ENCODE measurements around the gene TSPAN31. TPM values are rescaled to one million over a fixed set of nuclear protein-coding genes. Genes with fewer than 3 reads are reported as not detected.

The TSPAN31 gene
- total and polyA plus RNA-seq, 10 donors = 16.9 to 93.1 (median 29.0) TPM

- WGBS, 5 donors = 8 to 13% (median 12%) methylated on average over 8 of the region's 8 CpGs
- peaks cover 0 to 46% (median 39%) of the 10 kb centered on the region in 6 donors for H3K36me3 ChIP-seq
- TF ChIP-seq POLR2AphosphoS5 (IDR thresholded peaks at IDR 0.05) (no peak), POLR2A (IDR thresholded peaks at IDR 0.05) (peak in 1 of 3 donors; percentile 20)
- H3K27ac ChIP-seq = peak overlapping the region in 6 of 8 donors; percentile 82 to 93 (median 89)
- intact Hi-C loops (cut with DNase I; ENCODE audit: low total_unique reads) = no loop called here
- H3K9me3 ChIP-seq = no peaks in the 10 kb centered on the region
- peaks cover 0 to 10% (median 0%) of the 10 kb centered on the region in 7 donors for H3K27me3 ChIP-seq (replicated peaks in 1 of 7)
- no peak for DNase-seq
- H3K4me1 ChIP-seq = peaks cover 20 to 60% (median 49%) of the 10 kb centered on the region in 6 donors
- peak overlapping the region; percentile 56 to 89 (median 70) for H3K4me3 ChIP-seq
These were observed 6.6 kb downstream of the TSPAN31 start for GRCh38 chr12:57751432-57751787.

GRCh38 chr12:57751788-57752667 is 7.2 kb downstream of the TSPAN31 start, which contains the start of gene CDK4:
TSS of gene CDK4 (minus strand) at chr12:57752310. CDS start at chr12:57751717, 593 bp downstream.
- WGBS, 5 donors = 0 to 1% (median 1%) methylated on average over 35 to 58 of the region's 58 CpGs
- peaks cover 0 to 10% (median 0%) of the 10 kb centered on the region in 7 donors for H3K27me3 ChIP-seq (replicated peaks in 1 of 7)
- peak; percentile 100 for DNase-seq
- no peaks in the 10 kb centered on the region for H3K9me3 ChIP-seq
- TF ChIP-seq CTCF (IDR thresholded peaks at IDR 0.05 in 8 of 11, conservative IDR thresholded peaks at IDR 0.05 in 3 of 11) (peak in 1 of 11 experiments; percentile 28), POLR2AphosphoS5 (IDR thresholded peaks at IDR 0.05) (peak; percentile 90 to 95 (median 95)), POLR2A (IDR thresholded peaks at IDR 0.05) (peak in 1 of 3 donors; percentile 60)
- peaks cover 0 to 40% (median 33%) of the 10 kb centered on the region in 6 donors for H3K36me3 ChIP-seq
- peak within 1 kb of the TSS; percentile 56 to 89 (median 70) for H3K4me3 ChIP-seq
- peak within 1 kb of the TSS; percentile 64 to 93 (median 88) for H3K27ac ChIP-seq
- intact Hi-C loops (cut with DNase I; ENCODE audit: low total_unique reads) = no loop called here
- peaks cover 26 to 66% (median 52%) of the 10 kb centered on the region in 6 donors for H3K4me1 ChIP-seq

- peak overlapping the region in 7 of 8 donors; percentile 64 to 93 (median 87) for H3K27ac ChIP-seq
- H3K4me3 ChIP-seq = peak overlapping the region in 7 of 8 donors; percentile 67 to 89 (median 71)
- 2 to 8% (median 3%) methylated on average over 5 of the region's 5 CpGs for WGBS, 5 donors
- intact Hi-C loops (cut with DNase I; ENCODE audit: low total_unique reads) = no loop called here
- no peak for DNase-seq
- peaks cover 0 to 10% (median 0%) of the 10 kb centered on the region in 7 donors for H3K27me3 ChIP-seq (replicated peaks in 1 of 7)
- peaks cover 0 to 40% (median 29%) of the 10 kb centered on the region in 6 donors for H3K36me3 ChIP-seq
- H3K9me3 ChIP-seq = no peaks in the 10 kb centered on the region
- peaks cover 26 to 69% (median 55%) of the 10 kb centered on the region in 6 donors for H3K4me1 ChIP-seq
- TF ChIP-seq POLR2AphosphoS5 (IDR thresholded peaks at IDR 0.05) (no peak), CTCF (IDR thresholded peaks at IDR 0.05 in 8 of 11, conservative IDR thresholded peaks at IDR 0.05 in 3 of 11) (no peak), POLR2A (IDR thresholded peaks at IDR 0.05) (no peak)
These were observed 7.8 kb downstream of the TSPAN31 start for GRCh38 chr12:57752668-57753000.

- Histone ChIP-seq H3K36me3 (peaks cover 0 to 40% (median 29%) of the 10 kb centered on the region in 6 donors), H3K4me3 (peak overlapping the region in 2 of 8 donors; percentile 85 to 95), H3K4me1 (peaks cover 26 to 78% (median 55%) of the 10 kb centered on the region in 6 donors), H3K27ac (peak overlapping the region in 6 of 8 donors; percentile 78 to 95 (median 86)), H3K27me3 (replicated peaks in 1 of 7) (peaks cover 0 to 10% (median 0%) of the 10 kb centered on the region in 7 donors), H3K9me3 (no peaks in the 10 kb centered on the region)
- no peak for DNase-seq
- 24 to 52% (median 41%) methylated on average over 1 of the region's 1 CpG for WGBS, 5 donors
- intact Hi-C loops (cut with DNase I; ENCODE audit: low total_unique reads) = no loop called here
- TF ChIP-seq CTCF (IDR thresholded peaks at IDR 0.05 in 8 of 11, conservative IDR thresholded peaks at IDR 0.05 in 3 of 11) = no peak
- TF ChIP-seq POLR2AphosphoS5 (IDR thresholded peaks at IDR 0.05) = no peak
- TF ChIP-seq POLR2A (IDR thresholded peaks at IDR 0.05) = no peak
These were observed 9.0 kb downstream of the TSPAN31 start for GRCh38 chr12:57753756-57754337.

All from spleen (tissue), 11 donors.